H1 (cell line): ENCODE measurements around the gene BAZ2A. TPM values are rescaled to one million over a fixed set of nuclear protein-coding genes. Genes with fewer than 3 reads are reported as not detected.

ENCODE experiments used
- CTCF ChIA-PET: fragments of 300-600 bp; sonication (Branson Sonifier 250); formaldehyde crosslinking; loops from one replicate; lab custom pipeline; 2021; ENCODE audit not compliant: partially characterized antibody; lab: Charles Lee
- POLR2A ChIA-PET: fragments of 300-600 bp; sonication (Branson Sonifier 250); formaldehyde crosslinking; loops from one replicate; lab custom pipeline; 2021; ENCODE audit warnings: inconsistent platforms; ENCODE audit not compliant: partially characterized antibody; lab: Charles Lee
- DNase-seq, 2 experiments: peaks; one replicate each; pipeline versions ENCODE4 v3.0.0 to v3.0.0-alpha.2; 2010 to 2022; ENCODE audit warnings: low spot score in 2 of 2, low read depth in 1 of 2, mixed read lengths in 1 of 2
- FAIRE-seq: peaks from 2 replicates; lab custom pipeline; 2011; peaks lifted over from hg19 to GRCh38; lab: Jason Lieb, UNC
- H2AFZ ChIP-seq: 2 replicates; pipeline ENCODE4 v1.8.1; 2012; ENCODE audit warnings: low read length, inconsistent platforms
- H2AK5ac ChIP-seq: 2 replicates; pipeline ENCODE4 v1.6.1; 2013; ENCODE audit warnings: low read depth, low read length
- H2BK120ac ChIP-seq: replicated peaks from 2 replicates; pipeline ENCODE3; 2013; ENCODE audit warnings: low read depth, low read length, inconsistent platforms
- H2BK12ac ChIP-seq: 2 replicates; pipeline ENCODE4 v1.6.1; 2013; ENCODE audit warnings: low read depth, low read length
- H2BK15ac ChIP-seq: 2 replicates; pipeline ENCODE4 v1.6.1; 2013; ENCODE audit warnings: low read length
- H2BK20ac ChIP-seq: 2 replicates; pipeline ENCODE4 v1.6.1; 2013; ENCODE audit warnings: low read length
- H2BK5ac ChIP-seq: 2 replicates; pipeline ENCODE4 v1.6.1; 2013; ENCODE audit warnings: low read depth, low read length
- H3K14ac ChIP-seq: 2 replicates; pipeline ENCODE4 v1.6.1; 2013; ENCODE audit warnings: inconsistent platforms; ENCODE audit not compliant: insufficient read length
- H3K18ac ChIP-seq: 2 replicates; pipeline ENCODE4 v1.6.1; 2013; ENCODE audit warnings: low read length; ENCODE audit errors: extremely low read depth
- H3K23ac ChIP-seq: 2 replicates; pipeline ENCODE4 v1.6.1; 2013; ENCODE audit warnings: inconsistent platforms; ENCODE audit not compliant: insufficient read length
- H3K23me2 ChIP-seq: 2 replicates; pipeline ENCODE4 v1.6.1; 2013; ENCODE audit warnings: low read depth, low read length
- H3K27ac ChIP-seq: 2 replicates; pipeline ENCODE4 v1.6.1; 2011; ENCODE audit warnings: low read depth, low read length, inconsistent platforms
- H3K27me3 ChIP-seq, 4 experiments: replicated peaks in 1 of 4; 1 replicate in 1 of 4; 2 replicates in 3 of 4; pipeline versions ENCODE4 v1.6.1 to v1.8.1; 2011 to 2013; ENCODE audit warnings: low read length in 3 of 4, mild to moderate bottlenecking in 3 of 4, inconsistent platforms in 2 of 4, mixed read lengths in 2 of 4, moderate library complexity in 1 of 4; ENCODE audit not compliant: control insufficient read depth in 3 of 4, insufficient read depth in 3 of 4; ENCODE audit errors: extremely low read depth in 1 of 4
- H3K36me3 ChIP-seq, 4 experiments: 2 replicates each; pipeline versions ENCODE4 v1.6.1 to v1.8.1; 2011 to 2013; ENCODE audit warnings: mild to moderate bottlenecking in 4 of 4, low read length in 3 of 4, moderate library complexity in 2 of 4, control low read depth in 1 of 4, inconsistent platforms in 1 of 4; ENCODE audit not compliant: insufficient read depth in 4 of 4, control insufficient read depth in 2 of 4
- H3K4ac ChIP-seq: replicated peaks from 2 replicates; pipeline ENCODE3; 2013; ENCODE audit warnings: low read length, low read depth, mixed read lengths, inconsistent platforms; ENCODE audit not compliant: insufficient read length
- H3K4me1 ChIP-seq, 4 experiments: replicated peaks in 1 of 4; 1 replicate in 1 of 4; 2 replicates in 3 of 4; pipeline versions ENCODE4 v1.6.1 to v1.8.1; 2011 to 2013; ENCODE audit warnings: low read length in 3 of 4, inconsistent platforms in 2 of 4, mixed read lengths in 1 of 4; ENCODE audit not compliant: insufficient read depth in 4 of 4, control insufficient read depth in 3 of 4
- H3K4me2 ChIP-seq, 2 experiments: 2 replicates each; pipeline versions ENCODE4 v1.6.1 to v1.8.1; 2011 to 2013; ENCODE audit warnings: low read depth in 2 of 2, low read length in 2 of 2, control low read depth in 1 of 2, inconsistent platforms in 1 of 2, mild to moderate bottlenecking in 1 of 2; ENCODE audit not compliant: insufficient read depth in 1 of 2
- H3K4me3 ChIP-seq, 4 experiments: fragments of 200-600, 300-600 bp in 1 of 4; sonication (generic), shearing (Covaris generic), sonication (Bioruptor Twin) in 1 of 4; 2 replicates each; pipeline versions ENCODE4 v1.5.1 to v1.8.1; 2011 to 2016; ENCODE audit warnings: low read length in 4 of 4, low read depth in 3 of 4, control low read depth in 2 of 4, inconsistent platforms in 2 of 4, mild to moderate bottlenecking in 2 of 4, mixed read lengths in 1 of 4, moderate library complexity in 1 of 4; ENCODE audit not compliant: insufficient read depth in 2 of 4; ENCODE audit errors: extremely low read depth in 1 of 4
- H3K56ac ChIP-seq: replicated peaks from 2 replicates; pipeline ENCODE3; 2013; ENCODE audit warnings: low read depth, mild to moderate bottlenecking, mixed read lengths, low read length, inconsistent platforms; ENCODE audit not compliant: insufficient read length
- H3K79me1 ChIP-seq: 2 replicates; pipeline ENCODE4 v1.6.1; 2013; ENCODE audit warnings: low read depth, low read length, control low read depth
- H3K79me2 ChIP-seq, 2 experiments: 2 replicates each; pipeline versions ENCODE4 v1.6.1 to v1.8.1; 2012 to 2013; ENCODE audit warnings: low read length in 2 of 2, mild to moderate bottlenecking in 2 of 2, inconsistent platforms in 1 of 2; ENCODE audit not compliant: insufficient read depth in 2 of 2, control insufficient read depth in 1 of 2
- H3K9ac ChIP-seq, 4 experiments: replicated peaks in 1 of 4; 1 replicate in 1 of 4; 2 replicates in 3 of 4; pipeline versions ENCODE4 v1.6.1 to v1.8.1; 2011 to 2013; ENCODE audit warnings: low read depth in 3 of 4, low read length in 3 of 4, control low read depth in 2 of 4, mild to moderate bottlenecking in 2 of 4, moderate library complexity in 2 of 4, inconsistent platforms in 1 of 4; ENCODE audit errors: extremely low read depth in 1 of 4
- H3K9me3 ChIP-seq, 2 experiments: 2 replicates each; pipeline versions ENCODE4 v1.6.1 to v1.8.1; 2012 to 2013; ENCODE audit warnings: mild to moderate bottlenecking in 2 of 2, moderate library complexity in 2 of 2, control low read depth in 1 of 2, inconsistent platforms in 1 of 2, low read depth in 1 of 2, low read length in 1 of 2, mixed read lengths in 1 of 2; ENCODE audit not compliant: insufficient read depth in 2 of 2
- H4K20me1 ChIP-seq, 2 experiments: replicated peaks in 1 of 2; 2 replicates each; pipeline versions ENCODE3 to v1.8.1; 2011 to 2013; ENCODE audit warnings: inconsistent platforms in 2 of 2, low read length in 2 of 2, mild to moderate bottlenecking in 1 of 2; ENCODE audit not compliant: insufficient read depth in 2 of 2, control insufficient read depth in 1 of 2
- H4K5ac ChIP-seq: 2 replicates; pipeline ENCODE4 v1.6.1; 2013; ENCODE audit warnings: low read length, low read depth, mixed read lengths, inconsistent platforms; ENCODE audit not compliant: insufficient read length
- H4K8ac ChIP-seq: 2 replicates; pipeline ENCODE4 v1.8.0; 2013; ENCODE audit warnings: mild to moderate bottlenecking, moderate library complexity, low read length, inconsistent platforms; ENCODE audit not compliant: insufficient read depth; ENCODE audit errors: extremely low read depth
- H4K91ac ChIP-seq: replicated peaks from 2 replicates; pipeline ENCODE3; 2013; ENCODE audit warnings: low read length, mixed read lengths, inconsistent platforms; ENCODE audit not compliant: insufficient read length
- CREB1 ChIP-seq: IDR thresholded peaks from 2 replicates; pipeline ENCODE4 v1.6.1; 2012; ENCODE audit warnings: inconsistent platforms
- RAD21 ChIP-seq, 2 experiments: IDR thresholded peaks in 1 of 2; conservative IDR thresholded peaks in 1 of 2; 2 replicates each; pipeline ENCODE4 v1.6.1; 2011; ENCODE audit warnings: low read depth in 2 of 2, low read length in 2 of 2, improper control_type of control experiment in 1 of 2, inconsistent platforms in 1 of 2, mild to moderate bottlenecking in 1 of 2, moderate library complexity in 1 of 2
- TCF12 ChIP-seq: IDR thresholded peaks from 2 replicates; pipeline ENCODE4 v1.6.1; 2011; ENCODE audit warnings: low read depth, mild to moderate bottlenecking, low read length
- YY1 ChIP-seq: IDR thresholded peaks from 2 replicates; pipeline ENCODE4 v1.6.1; 2011; ENCODE audit warnings: low read depth, mild to moderate bottlenecking, low read length
- WGBS, 2 experiments: shearing (Covaris generic) in 1 of 2; methylation state at CpG; one replicate each; pipeline versions ENCODE4 v1.1.6 to v1.1.7; 2013 to 2015; ENCODE audit warnings: low lambda C conversion rate in 2 of 2, mixed read lengths in 2 of 2, inconsistent platforms in 1 of 2, low coverage in 1 of 2, missing lambda C conversion rate in 1 of 2; ENCODE audit not compliant: insufficient replicate concordance in 2 of 2, insufficient coverage in 1 of 2, insufficient read length in 1 of 2; ENCODE audit errors: extremely low coverage in 1 of 2, missing lambda C conversion rate in 1 of 2; 5-methylcytosine and 5-hydroxymethylcytosine counted together
- polyA plus RNA-seq, 7 experiments: library from polyadenylated mRNA; depleted of rRNA in 3 of 7; stranded (reverse) in 5 of 7; unstranded in 2 of 7; fragments of >200 nt in 5 of 7; fragments of 200-250 nt in 2 of 7; gene quantifications; 1 replicate in 5 of 7; 2 replicates in 1 of 7; 4 replicates in 1 of 7; pipeline versions ENCODE4 v1.2.1 to v1.2.3, GENCODE V29; 2011 to 2013; ENCODE audit warnings: missing spikeins in 2 of 7, mixed read lengths in 2 of 7
- total RNA-seq: library from RNA; stranded (reverse); fragmentation: NEBNext Ultra II Directional; extraction: Animal tissue kit (Norgen Biotek cat#: 25700); gene quantifications from 2 replicates; pipeline ENCODE4 v1.2.1, GENCODE V29; 2021
- TF ChIP-seq, protein P1 (sequence below), 3 experiments: IDR thresholded peaks; 1 replicate in 2 of 3; 2 replicates in 1 of 3; pipeline versions ENCODE4 v1.5.1 to v1.6.1; 2011; ENCODE audit warnings: low read length in 3 of 3, mild to moderate bottlenecking in 3 of 3, inconsistent platforms in 2 of 3, low read depth in 1 of 3, moderate library complexity in 1 of 3; ENCODE audit not compliant: insufficient read depth in 1 of 3; ENCODE audit errors: control extremely low read depth in 1 of 3

Gene BAZ2A
- total and polyA plus RNA-seq, 2 of the 8 experiments (the other 6 are each of a cell fraction or from before 2014, with no cell fraction given) = 52.0 to 110 TPM

DNA sequence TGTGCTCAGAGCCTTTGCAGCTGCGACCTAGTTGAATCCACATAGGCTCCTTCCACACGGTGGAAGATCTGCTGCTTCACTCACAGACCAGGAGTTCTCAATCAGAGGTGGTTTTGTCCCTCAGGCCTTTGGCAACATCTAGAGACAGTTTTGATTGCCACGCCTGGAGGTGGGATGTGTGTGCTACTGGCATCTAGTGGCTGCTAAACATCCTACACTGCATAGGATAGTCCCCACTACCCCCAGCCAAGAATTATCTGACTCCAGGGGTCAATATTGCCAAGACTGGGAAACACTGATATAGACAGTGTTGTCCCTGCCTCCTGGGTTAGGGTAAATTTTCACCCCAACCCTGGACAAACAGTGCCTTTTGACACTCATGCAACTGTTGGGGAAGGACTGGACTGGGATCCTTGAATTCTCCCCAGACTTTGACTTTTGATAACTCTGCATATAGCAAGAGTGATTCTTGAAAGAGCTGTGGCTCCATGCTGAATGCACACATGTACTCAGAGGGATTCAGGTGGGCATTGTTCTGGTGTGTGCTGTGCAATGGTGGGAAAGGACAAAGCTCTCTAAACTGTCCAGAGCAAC lies 39.8 kb downstream of the BAZ2A start:
- H3K9ac ChIP-seq = no peak overlapping the region
- H3K18ac ChIP-seq = no peak overlapping the region
- H3K27me3 ChIP-seq = no peaks in the 10 kb centered on the region
- H3K4me3 ChIP-seq = no peak overlapping the region
- H3K79me2 ChIP-seq = no peaks in the 10 kb centered on the region
- no peak overlapping the region for H4K8ac ChIP-seq
- H3K23ac ChIP-seq = no peak overlapping the region
- H3K4me2 ChIP-seq = no peak overlapping the region
- H2BK15ac ChIP-seq = no peak overlapping the region
- H2BK5ac ChIP-seq = no peak overlapping the region
- no peaks in the 10 kb centered on the region for H3K9me3 ChIP-seq
- WGBS, 2 experiments = 81% methylated on average over 3 of the region's 3 CpGs; no CpG with 5 or more reads in 1 of the 2 experiments
- no peak overlapping the region for H4K91ac ChIP-seq
- H3K27ac ChIP-seq = no peak overlapping the region
- H3K79me1 ChIP-seq = no peaks in the 10 kb centered on the region
- no peak overlapping the region for H2AFZ ChIP-seq
- no peak overlapping the region for H2BK120ac ChIP-seq
- H4K20me1 ChIP-seq = peaks cover 0 to 2% of the 10 kb centered on the region in 2 experiments
- no peak overlapping the region for H2BK20ac ChIP-seq
- 0 out of 2 replicates have a peak overlapping the region, but pooled peaks have one; percentile 10 for H2BK12ac ChIP-seq
- no peak overlapping the region for H3K4ac ChIP-seq
- DNase-seq (no peak), FAIRE-seq (peak; percentile 32)
- H3K14ac ChIP-seq = no peak overlapping the region
- H3K4me1 ChIP-seq = peaks cover 5 to 13% (median 10%) of the 10 kb centered on the region in 4 experiments; a peak in 6 of 7 replicates
- TF ChIP-seq RAD21 (IDR thresholded peaks at IDR 0.05 in 1 of 2, conservative IDR thresholded peaks at IDR 0.05 in 1 of 2; ENCODE audit: low read depth in 2 of 2, low read length in 2 of 2) (peak; percentile 53 to 68), YY1 (no peak), TCF12 (no peak), CREB1 (no peak)
- TF ChIP-seq, protein P1, sequence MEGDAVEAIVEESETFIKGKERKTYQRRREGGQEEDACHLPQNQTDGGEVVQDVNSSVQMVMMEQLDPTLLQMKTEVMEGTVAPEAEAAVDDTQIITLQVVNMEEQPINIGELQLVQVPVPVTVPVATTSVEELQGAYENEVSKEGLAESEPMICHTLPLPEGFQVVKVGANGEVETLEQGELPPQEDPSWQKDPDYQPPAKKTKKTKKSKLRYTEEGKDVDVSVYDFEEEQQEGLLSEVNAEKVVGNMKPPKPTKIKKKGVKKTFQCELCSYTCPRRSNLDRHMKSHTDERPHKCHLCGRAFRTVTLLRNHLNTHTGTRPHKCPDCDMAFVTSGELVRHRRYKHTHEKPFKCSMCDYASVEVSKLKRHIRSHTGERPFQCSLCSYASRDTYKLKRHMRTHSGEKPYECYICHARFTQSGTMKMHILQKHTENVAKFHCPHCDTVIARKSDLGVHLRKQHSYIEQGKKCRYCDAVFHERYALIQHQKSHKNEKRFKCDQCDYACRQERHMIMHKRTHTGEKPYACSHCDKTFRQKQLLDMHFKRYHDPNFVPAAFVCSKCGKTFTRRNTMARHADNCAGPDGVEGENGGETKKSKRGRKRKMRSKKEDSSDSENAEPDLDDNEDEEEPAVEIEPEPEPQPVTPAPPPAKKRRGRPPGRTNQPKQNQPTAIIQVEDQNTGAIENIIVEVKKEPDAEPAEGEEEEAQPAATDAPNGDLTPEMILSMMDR (IDR thresholded peaks at IDR 0.05; ENCODE audit: control extremely low read depth in 1 of 3, insufficient read depth in 1 of 3, low read depth in 1 of 3, low read length in 3 of 3) = peak; percentile 45 to 78 (median 75)
- no peak overlapping the region for H2AK5ac ChIP-seq
- no peak overlapping the region for H3K56ac ChIP-seq
- H3K23me2 ChIP-seq = no peaks in the 10 kb centered on the region
- H4K5ac ChIP-seq = no peak overlapping the region
- ChIA-PET CTCF (interaction anchor here (0.6 to 15.9 kb wide), 35 partner anchors 10 to 624 kb away, joined by 3 to 279 read pairs (median 4); partner anchors contain the start of genes PAN2 and RBMS2), POLR2A (interaction anchor here (0.7 to 2.8 kb wide), 7 partner anchors 9 to 596 kb away, joined by 3 to 10 read pairs (median 3); partner anchors contain the start of gene NACA)
- peaks cover 0 to 2% (median 0%) of the 10 kb centered on the region in 4 experiments; a peak in 4 of 8 replicates for H3K36me3 ChIP-seq
